DMS53 treated with DMSO at 0.1 percent for 48 hours (cell line): Measurements from ENCODE around the gene RNU1-1.
"Not testable (repeated sequence)": the region's sequence is repeated elsewhere in the genome, so short reads cannot be mapped to it uniquely, and the experiment has no call there.

ENCODE experiments used
- DNase-seq: peaks from one replicate; lab custom pipeline; 2025; ENCODE audit not compliant: unreplicated experiment; lab: John Stamatoyannopoulos, UW

The RNU1-1 gene

DNA sequence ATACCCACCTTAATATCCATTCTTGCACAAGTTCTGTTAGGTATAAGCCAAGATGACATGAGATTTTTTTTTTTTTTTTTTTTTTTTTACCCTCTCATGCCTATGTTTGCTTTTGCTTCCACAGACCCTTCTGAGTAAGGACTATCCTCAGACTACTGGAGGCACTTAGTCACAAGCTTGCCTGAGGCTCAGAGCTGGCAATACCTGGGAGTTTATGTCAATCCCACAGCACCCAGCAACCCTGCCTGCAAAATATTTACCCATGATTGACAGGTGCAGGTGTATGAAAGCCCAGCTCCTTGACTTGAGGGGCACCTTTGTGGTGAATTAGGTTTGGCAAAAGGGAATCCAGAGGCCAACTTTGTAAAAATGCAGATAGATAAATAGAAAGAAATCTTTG is 11.7 kb upstream of the RNU1-1 start:
- DNase-seq = not testable (repeated sequence)

DNA sequence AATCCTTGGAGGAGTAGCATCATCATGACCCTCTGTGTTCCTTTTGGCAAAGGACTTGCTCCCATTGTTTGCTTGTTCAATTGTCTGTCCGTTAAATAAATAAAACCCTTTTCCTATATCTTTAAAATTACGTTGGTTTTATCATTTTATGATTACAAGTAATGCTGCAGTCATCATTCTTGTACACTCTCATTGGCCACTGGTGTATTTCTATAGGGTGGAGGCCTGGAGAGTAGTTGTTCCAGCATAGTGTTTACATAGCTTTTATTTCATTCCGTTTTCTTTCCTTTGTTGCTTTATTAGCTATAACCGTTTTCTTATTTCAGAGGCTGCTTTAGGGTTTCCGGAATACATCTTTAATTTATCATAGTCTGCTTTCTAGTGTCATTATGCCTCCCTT is 7.6 kb upstream of the RNU1-1 start:
- not testable (repeated sequence) for DNase-seq

DNA sequence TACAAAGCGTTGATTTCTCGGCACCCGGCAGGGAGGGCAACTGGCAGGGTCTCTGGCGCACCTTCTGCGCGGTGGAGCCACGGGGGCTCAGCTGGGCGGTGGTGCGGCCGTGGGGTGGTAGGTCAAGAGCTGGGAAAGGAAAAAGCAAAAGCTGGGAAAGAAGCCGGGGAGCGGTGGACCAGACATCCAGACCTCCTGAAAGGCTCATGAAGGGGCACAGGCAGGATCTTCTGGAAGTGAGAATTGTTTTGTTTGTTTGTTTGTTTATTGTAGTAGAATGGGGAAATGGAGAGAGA is 7.2 kb upstream of the RNU1-1 start:
- no peak for DNase-seq

DNA sequence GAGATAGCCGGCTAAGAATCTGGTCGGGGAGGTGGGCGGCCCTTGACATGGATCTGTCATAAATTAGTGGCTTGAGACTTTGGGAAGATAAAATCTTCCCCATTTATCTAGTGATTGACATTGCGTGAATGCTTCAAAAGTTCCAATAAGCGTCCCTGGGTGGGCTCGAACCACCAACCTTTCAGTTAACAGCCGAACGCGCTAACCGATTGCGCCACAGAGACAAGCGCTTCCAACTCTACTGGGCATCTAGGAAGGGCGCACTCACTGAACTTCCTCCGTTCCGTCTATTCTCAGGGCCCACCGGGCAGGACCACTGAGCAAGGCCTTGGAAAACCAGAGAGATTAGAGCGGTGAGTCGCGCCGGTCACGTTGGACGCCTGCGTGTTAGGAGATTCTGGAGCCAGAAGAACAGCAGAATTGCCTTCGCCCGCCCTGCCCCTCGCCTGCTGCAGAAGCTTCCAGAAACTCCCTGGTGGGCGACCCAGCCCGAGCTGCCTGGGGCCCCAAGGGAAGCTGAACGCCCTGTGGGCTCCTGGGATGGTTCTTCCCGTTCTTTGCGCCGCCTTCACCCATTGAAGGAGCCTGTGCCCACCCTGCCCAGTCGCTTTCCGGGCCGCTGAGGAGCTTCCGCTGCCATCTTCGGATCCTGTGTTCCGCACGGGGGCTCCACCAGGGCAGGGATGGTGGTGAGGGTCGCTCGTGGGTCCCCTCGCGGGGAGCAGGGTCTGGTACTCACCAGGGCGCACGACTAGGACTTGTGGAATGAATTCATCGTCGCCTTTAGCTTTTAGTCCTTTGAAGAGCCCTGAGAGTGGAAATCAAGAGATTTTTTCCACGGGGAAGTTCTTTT is 6.6 kb upstream of the RNU1-1 start:
- DNase-seq = not testable (repeated sequence)

DNA sequence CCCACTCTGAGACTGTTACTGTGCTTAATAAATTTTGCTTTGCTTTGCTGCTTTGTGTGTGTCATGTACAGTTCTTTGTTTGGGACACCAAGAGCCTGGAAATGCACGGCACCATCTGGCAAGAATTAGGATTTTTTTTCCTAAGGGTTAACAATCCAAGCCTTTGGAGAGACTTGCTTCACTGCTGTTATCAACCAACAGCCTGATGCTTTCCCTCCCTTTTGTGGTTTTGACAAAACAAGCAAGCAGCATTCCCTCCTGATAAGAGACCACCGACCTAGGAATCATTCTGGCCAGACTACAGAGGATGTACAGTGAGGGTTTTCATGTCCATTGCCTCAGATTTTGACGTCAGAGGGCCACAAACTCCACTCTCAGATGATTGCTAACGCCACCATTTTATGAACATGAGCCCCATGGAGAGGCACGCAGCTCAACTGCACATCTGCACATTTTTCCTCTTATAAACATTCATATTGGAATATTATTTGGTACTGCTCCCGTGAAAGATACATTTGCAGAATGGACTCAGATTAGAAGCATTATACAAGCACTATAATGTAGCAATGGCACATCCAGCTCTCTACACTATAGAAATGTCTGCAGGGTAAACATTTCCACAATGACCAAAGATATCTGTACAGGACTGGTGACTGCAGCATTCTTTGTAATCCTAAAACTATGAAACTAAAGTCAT is 5.3 kb upstream of the RNU1-1 start:
- not testable (repeated sequence) for DNase-seq

DNA sequence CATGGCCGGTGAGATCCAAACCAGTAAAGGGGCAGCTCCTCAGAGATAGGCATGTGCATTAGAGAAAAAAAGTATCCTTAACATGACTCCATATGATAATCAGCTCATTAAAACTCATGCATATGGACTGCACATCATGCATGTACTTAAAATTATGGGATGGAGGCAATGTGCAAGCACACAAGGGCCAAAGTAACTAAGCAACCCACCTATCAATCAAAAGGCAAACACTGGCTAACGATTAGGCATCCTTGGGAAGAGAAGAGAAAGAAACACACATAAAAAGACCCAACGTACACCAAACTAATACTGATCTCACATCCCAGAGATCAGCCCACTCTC is 4.8 kb upstream of the RNU1-1 start:
- DNase-seq = not testable (repeated sequence)

DNA sequence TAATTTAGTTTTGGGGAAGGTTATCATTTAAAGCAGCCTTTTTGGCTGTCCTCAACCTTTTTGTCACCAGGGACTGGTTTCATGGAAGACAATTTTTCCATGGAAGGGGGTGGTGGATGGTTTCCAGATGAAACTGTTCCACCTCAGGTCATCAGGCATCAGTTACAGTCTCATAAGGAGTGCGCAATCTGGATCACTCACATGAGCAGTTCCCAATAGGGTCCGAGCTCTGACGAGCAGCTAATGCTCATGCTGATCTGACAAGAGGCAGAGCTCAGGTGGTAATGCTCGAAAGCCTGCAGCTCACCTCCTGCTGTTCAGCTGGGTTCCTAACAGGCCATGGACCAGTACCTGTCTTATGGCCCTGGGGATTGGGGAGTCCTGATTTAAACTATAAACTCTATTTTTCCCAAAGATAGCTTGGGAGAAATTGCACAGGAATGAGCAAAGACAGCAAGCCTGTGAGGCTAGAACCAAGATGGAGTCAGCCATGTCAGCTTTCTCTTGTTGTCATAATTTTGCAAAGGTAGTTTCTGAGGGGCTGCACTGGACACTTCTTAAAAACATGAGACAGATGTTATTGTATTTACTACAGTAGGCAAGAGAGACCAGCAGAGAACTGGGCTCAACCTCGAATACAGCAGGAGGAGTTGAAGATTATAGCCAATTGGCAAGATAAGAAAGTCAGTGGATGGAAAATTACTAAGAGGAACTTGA is 2.8 kb upstream of the RNU1-1 start:
- DNase-seq = not testable (repeated sequence)

DNA sequence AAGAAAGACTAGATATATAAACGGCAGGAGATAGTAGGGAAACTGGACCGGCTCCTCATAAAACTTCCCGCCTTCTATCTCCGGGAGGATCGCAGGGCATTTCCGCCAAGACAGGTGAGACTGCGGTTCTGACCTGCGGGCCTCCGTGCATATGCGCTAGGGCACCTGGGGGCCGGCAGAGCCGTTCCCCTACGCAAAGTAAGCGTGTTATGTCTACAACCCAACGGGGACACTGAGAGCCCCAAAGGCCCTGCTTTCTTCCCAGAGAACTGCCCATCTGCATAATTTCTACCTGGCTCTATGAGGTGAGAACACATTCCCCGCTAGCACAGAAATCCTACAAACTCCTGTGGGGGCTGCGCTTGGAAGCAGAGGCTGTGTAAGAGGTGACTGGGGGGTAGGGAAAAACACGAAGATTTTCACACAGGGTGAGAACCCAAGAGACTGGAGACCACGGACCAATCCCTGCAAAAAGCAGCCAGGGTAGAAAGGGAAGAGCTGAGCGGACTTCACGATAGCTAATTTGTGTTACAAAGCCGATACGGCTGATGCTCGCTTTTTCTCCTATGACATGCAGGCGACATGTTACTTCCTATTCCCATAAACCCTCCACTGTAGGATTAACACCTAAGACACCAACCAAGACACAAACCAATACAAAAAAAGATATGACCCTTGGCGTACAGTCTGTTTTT is 526 bp downstream of the RNU1-1 start:
- peak; percentile 93 for DNase-seq

DNA sequence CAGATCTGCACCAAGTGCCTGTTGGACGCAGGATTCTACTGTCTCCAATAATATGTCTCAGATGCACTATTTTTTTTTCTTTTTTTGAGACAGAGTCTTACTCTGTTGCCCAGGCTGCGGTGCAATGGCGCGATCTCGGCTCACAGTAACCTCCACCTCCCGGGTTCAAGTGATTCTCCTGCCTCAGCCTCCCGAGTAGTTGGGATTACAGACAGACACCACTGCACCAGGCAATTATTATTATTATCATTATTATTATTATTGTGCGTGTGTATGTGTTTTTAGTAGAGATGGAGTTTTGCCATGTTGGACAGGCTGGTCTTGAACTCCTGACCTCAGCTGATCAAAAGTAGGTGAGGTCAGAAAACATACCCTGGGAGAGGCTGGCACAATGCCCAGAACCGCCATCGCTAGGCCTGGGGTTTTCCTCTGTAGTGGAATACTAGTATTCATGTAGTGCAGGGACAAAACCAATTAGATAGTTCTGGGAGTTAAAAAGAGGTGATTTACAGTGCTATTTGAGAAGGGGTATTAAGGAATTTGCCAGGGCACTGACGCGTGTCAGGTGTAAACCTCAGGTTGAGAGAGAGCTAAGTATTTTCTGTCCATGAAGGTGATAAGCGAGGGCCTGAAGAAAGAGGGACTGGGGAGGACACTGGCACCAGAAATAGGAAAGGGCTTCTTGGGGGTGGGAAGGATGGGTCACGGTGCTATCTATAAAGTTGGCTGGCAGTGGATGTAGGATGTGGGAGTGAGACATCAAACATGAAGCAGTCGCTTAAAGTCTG is 1.3 kb downstream of the RNU1-1 start:
- peak; percentile 10 for DNase-seq

DNA sequence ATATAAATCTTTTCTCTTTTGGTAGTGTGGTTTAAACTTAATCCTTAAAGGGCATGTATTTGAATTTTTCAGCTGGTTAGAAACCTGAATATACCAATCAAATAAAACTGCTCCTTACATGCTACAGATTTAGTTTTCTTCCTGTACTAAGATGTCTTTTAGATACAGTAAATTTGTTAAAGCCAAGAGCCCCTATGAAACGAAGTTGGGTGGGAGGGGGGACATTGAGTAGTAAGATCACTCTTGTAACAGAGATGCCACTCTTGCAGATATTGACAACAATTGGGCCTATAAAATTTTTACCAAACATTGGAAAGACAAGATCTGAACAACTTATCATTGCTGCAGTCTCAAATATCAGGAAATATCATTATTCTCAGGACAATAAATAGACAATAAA is 2.2 kb downstream of the RNU1-1 start:
- DNase-seq = not testable (repeated sequence)

DNA sequence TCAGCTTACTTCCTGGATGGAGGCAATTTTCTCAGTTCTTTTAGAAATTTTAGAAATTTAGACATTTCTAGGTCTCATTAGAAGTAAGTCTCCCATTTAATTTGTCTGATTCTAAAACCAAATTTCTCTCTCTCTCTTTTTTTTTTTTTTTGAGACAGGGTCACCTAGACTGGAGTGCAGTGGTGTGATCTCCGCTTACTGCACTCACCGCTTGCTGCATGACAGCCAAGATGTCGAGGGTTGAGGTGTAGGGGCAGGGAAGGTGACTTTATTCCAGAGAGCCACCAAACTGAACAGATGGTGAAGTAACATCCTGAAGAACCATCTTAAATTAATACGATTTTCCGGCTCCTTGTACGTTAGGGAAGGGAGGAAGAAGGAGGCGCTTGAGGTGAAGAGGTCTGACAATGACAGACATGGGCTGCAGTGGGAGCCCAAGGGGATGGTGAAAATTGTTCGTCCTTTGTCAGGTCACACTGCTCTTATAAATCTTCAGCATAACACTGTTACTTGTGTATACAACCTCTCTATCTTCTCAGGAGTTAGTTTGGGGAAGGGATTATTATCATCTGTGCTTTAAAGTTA is 5.1 kb downstream of the RNU1-1 start:
- not testable (repeated sequence) for DNase-seq

DNA sequence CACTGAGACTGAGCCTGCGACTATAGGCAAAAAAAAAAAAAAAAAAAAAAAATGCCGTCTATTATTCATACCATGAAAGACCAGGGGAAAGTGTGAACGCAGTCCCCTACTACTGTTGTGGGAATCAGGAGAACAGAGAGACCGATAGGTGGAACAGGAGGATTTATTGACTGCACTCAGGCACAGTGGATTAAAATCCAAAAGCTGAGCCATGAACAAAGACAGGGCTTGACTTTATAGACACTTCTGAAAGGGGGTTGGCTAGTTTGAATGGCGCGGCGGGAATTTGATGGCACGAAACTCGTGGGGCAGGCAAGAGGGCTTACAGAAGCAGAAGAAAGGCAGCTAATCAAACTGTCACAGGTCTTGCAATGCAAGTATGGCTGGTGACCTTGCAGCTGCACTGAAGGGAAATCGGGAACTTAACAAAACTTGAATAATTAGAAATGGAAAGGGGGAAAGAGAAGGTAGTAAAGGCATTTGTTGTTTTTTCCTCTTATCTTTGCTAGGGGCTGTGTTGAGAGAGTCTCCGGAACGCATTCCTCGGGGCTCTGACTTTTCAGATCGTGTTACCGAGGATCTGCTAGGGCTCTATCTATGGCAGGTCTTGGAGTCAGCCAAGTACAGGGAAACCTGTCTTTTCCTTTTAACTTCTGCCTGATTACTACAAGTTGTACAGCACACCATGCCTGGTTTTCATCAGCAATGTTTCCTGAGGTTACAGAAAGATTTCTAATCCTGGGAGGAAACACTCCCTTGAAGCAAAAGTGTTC is 7.5 kb downstream of the RNU1-1 start:
- DNase-seq = not testable (repeated sequence)

DNA sequence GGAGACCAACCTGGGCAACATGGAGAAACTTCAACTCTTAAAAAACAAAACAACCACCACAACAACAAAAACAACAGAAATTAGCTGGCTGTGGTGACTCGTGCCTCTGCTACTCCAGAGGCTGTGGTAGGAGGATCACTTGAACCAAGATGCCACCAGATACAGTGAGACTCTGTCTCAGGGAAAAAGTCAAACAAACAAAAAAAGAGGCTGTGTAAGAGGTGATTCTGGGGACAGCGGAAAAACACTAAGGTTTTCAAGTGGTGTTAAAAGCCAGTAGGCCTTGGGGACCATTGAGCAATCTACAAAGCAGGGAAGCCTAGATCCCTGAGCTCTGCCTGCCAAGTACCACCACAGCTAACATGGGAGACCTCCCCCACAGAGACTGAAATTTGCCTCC is 8.2 kb downstream of the RNU1-1 start:
- DNase-seq = not testable (repeated sequence)

DNA sequence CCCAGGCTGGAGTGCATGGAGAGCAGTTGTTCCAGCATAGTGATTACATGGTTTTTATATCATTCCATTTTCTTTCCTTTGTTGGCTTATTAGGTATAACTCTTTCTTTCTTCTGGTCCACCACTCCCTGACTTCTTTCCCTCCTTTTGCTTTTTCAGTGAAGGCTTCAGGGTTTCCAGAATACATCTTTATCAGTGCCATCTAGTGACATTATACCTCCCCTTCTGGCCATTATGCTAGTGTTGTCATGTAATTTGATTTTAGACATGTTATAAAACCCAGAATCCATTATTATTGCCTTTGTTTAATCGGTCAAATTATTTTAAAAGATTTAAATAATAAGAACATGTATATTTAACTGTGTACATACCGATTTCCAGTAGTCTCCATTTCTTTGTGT is 10.6 kb downstream of the RNU1-1 start:
- DNase-seq = no peak

DNA sequence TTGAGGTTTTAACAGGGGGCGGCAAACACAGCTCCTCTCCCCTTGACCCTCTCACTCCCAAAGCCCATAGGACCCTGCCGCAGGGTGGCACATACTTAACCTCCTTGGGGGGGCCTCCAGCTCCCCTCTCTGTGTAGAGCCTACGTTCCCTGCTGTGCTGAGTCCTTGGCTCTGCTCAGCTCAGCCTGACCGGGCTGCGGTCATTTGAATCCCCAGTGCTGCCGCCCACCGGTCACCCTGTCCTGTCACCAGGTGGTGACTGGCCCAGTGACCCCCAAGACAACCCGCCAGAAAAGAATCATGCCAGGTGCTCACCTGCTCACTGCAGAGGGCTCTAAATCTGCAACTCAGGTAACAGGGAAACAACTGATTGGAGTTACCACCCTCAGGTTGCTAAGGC is 12.6 kb downstream of the RNU1-1 start:
- DNase-seq = not testable (repeated sequence)

DNA sequence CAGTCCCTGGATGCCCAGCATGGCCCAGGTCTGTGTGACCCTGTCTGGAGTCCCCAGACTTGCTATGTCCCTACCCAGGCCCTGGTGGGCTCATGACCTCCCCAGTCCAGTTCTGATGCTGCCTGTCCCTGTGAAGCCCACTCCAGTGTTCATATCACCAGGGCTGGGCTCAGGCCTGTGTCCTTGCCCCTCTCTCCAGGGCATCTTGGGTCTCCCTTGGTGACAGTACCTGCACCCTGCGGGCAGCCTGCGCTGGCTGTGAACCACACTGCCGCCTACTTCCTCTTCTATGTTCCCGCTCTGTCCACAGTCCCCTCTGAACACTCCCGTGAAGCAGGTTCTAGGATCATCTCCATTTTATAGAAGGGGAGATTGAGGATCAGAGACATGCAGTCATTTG is 13.1 kb downstream of the RNU1-1 start:
- not testable (repeated sequence) for DNase-seq

DNA sequence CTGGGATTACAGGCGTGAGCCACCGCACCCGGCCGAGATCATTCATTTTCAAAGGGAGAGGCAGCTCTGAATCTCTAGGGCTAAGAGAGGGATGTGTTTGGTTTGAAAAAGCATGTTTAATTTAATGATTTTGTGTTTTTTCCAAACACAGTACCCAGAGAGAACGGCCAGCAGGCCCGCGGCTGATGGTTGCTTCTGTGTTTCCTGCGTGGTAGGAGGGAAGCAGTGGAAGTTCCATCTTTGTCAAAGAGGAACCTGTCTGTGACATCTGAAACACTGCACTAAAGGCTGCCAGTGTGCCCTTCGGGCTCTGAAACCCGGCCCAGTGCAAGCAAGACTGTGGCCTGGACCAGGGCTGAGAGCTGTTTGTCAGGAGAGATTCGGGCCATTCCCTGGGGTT is 13.6 kb downstream of the RNU1-1 start:
- not testable (repeated sequence) for DNase-seq

DNA sequence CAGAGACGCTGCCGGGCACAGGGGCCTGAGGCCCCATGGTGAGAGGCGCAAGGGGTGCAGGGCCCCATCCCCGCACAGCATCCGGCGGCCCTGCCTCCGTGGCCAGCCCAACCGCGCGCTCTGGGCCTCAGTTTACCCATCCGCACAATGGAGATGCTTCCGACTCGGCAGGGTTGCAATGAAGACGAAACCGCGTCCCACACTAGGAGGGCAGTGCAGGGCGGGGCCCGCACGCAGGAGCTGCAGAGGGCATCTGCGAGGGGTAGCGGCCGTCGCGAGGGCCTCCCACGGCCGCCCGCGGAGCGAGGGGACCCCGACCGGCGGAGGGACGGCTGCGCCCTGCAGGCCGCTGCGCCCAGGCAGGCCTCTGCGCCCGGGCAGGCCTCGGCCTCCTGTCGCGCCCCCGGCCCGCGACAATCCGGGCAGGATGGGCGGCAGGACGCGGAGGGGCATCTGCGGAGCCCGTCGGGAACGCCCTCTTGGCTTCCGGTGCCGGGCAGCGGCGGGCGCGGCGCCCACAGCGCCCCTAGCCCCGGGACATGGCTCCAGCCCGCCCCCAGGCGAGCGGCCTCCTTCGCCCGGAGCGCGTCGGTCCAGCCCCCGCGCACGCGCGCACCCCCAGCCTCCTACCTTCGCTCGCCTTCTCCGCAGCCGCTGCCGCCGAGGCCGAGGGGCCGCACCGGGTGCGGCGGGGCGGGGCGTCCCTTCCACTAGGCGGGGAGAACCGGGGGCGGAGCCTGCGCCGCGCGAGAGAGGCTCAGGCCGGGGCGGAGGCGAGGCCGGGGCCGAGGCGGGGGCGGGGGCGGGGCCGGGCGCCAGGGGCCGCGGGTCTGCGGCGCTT is 15.3 kb downstream of the RNU1-1 start:
- peak; percentile 70 for DNase-seq

DNA sequence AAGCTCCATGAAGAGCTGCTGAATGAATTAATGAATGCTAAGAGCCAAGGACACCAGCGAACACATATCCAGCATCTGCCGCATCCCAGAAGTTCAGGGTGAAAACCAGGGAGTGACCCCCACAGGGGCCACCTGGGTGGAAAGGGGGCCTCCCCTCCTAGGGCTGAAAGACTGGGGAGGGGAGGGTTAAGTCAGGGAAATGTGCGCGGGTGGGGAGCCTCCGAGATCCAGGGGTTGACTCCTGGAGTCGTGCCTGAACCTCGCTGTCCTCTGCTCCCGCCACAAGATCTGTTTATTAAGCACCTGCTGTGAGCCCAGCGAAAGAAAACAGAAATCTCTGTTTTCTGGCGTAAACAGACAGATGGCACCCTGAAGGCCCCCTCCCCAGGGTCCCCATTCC is 16.0 kb downstream of the RNU1-1 start:
- not testable (repeated sequence) for DNase-seq
